SW 1271 (cell line): ENCODE data around the gene HIVEP1.
"Not testable (repeated sequence)": the region's sequence is repeated elsewhere in the genome, so short reads cannot be mapped to it uniquely, and the experiment has no call there.

Experiments used
- DNase-seq, 2 experiments: peaks; one replicate each; lab custom pipeline; 2025; lab: John Stamatoyannopoulos, UW

HIVEP1 gene

GRCh38 chr6:12116978-12117377 is 104.9 kb downstream of the HIVEP1 start:
- no peak for DNase-seq

- no peak for DNase-seq
Observed at GRCh38 chr6:12118607-12119006, 106.5 kb downstream of the HIVEP1 start.

GRCh38 chr6:12119085-12119588 is 107.0 kb downstream of the HIVEP1 start:
- no peak for DNase-seq

- no peak for DNase-seq
Observed at GRCh38 chr6:12125396-12125795, 113.3 kb downstream of the HIVEP1 start.

GRCh38 chr6:12126051-12126450 is 113.9 kb downstream of the HIVEP1 start:
- no peak for DNase-seq

GRCh38 chr6:12129523-12129922 is 117.4 kb downstream of the HIVEP1 start:
- no peak for DNase-seq

- DNase-seq: no peak
Observed at GRCh38 chr6:12132351-12133222, 120.5 kb downstream of the HIVEP1 start.

- DNase-seq: no peak
Observed at GRCh38 chr6:12134581-12134980, 122.5 kb downstream of the HIVEP1 start.

- DNase-seq: no peak
Observed at GRCh38 chr6:12134991-12135390, 122.9 kb downstream of the HIVEP1 start.

GRCh38 chr6:12136905-12137304 is 124.8 kb downstream of the HIVEP1 start:
- DNase-seq: no peak

GRCh38 chr6:12137480-12137879 is 125.4 kb downstream of the HIVEP1 start:
- DNase-seq: no peak

- no peak for DNase-seq
Observed at GRCh38 chr6:12138381-12138780, 126.3 kb downstream of the HIVEP1 start.

GRCh38 chr6:12138936-12139335 is 126.8 kb downstream of the HIVEP1 start:
- DNase-seq: no peak

GRCh38 chr6:12147557-12148316 is 135.6 kb downstream of the HIVEP1 start:
- no peak for DNase-seq

- DNase-seq: no peak
Observed at GRCh38 chr6:12148317-12148801, 136.2 kb downstream of the HIVEP1 start.

- no peak for DNase-seq
Observed at GRCh38 chr6:12148841-12149240, 136.7 kb downstream of the HIVEP1 start.

- DNase-seq: no peak
Observed at GRCh38 chr6:12149944-12150510, 137.9 kb downstream of the HIVEP1 start.

GRCh38 chr6:12150812-12151432 is 138.8 kb downstream of the HIVEP1 start:
- DNase-seq: no peak

GRCh38 chr6:12151433-12151820 is 139.3 kb downstream of the HIVEP1 start:
- DNase-seq: no peak

GRCh38 chr6:12152023-12152970 is 140.2 kb downstream of the HIVEP1 start:
- DNase-seq: no peak

- DNase-seq: not testable (repeated sequence)
Observed at GRCh38 chr6:12155769-12156168, 143.7 kb downstream of the HIVEP1 start.
